ENCODE results near the gene IGSF8.

Gene IGSF8

DNA sequence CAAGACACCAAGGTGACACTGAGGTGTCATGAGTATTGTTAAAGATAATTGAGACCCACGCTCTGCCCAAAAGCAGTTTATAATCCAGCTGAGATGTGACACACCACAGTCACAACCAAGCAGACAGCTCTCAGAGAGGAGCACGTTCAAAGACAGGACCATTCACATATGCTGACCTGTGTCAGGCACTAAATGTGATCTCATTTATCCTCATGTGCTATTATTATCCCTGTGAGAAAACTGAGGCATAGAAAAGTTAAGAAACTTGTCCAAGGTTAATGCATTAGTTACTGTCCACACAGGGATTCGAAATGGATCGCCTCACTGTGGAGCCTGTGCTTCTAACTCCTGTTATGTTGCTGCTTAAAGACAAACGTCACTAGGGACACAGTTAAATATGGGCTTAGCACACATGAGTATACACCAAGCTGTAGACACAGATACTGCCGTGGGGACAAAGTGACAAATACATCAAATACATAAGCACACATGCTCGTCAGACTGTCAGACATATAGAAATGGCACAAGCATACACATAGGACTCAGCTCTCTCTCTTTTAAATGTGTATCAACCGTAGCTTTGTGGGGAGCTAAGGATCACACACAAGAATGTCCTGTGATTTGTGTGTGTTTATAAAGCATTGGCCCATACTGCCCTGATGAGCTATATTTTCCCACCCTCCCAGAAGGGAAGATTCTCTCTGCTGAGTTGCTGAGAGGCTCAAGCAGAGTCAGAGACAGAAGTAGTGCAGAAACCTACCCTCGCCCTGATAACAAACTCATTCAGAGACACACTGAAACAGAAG is 3.5 kb upstream of the IGSF8 start:
- peaks cover 3% of the 10 kb centered on the region for H3K27me3 ChIP-seq (replicated peaks)
- no peak overlapping the region for H3K4me3 ChIP-seq (ENCODE audit: low read depth, low read length)
- no peaks in the 10 kb centered on the region for H3K36me3 ChIP-seq (replicated peaks)
- in situ Hi-C loops (cut with HindIII; ENCODE audit: low pct_ligation_motif_present, low sequenced_read_pairs), result no loop called here
- no peak overlapping the region for H3K27ac ChIP-seq
- TF ChIP-seq, protein P1, sequence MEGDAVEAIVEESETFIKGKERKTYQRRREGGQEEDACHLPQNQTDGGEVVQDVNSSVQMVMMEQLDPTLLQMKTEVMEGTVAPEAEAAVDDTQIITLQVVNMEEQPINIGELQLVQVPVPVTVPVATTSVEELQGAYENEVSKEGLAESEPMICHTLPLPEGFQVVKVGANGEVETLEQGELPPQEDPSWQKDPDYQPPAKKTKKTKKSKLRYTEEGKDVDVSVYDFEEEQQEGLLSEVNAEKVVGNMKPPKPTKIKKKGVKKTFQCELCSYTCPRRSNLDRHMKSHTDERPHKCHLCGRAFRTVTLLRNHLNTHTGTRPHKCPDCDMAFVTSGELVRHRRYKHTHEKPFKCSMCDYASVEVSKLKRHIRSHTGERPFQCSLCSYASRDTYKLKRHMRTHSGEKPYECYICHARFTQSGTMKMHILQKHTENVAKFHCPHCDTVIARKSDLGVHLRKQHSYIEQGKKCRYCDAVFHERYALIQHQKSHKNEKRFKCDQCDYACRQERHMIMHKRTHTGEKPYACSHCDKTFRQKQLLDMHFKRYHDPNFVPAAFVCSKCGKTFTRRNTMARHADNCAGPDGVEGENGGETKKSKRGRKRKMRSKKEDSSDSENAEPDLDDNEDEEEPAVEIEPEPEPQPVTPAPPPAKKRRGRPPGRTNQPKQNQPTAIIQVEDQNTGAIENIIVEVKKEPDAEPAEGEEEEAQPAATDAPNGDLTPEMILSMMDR (IDR thresholded peaks at IDR 0.05; ENCODE audit: low read depth, low read length, missing control alignments), result no peak
- DNase-seq, result no peak

DNA sequence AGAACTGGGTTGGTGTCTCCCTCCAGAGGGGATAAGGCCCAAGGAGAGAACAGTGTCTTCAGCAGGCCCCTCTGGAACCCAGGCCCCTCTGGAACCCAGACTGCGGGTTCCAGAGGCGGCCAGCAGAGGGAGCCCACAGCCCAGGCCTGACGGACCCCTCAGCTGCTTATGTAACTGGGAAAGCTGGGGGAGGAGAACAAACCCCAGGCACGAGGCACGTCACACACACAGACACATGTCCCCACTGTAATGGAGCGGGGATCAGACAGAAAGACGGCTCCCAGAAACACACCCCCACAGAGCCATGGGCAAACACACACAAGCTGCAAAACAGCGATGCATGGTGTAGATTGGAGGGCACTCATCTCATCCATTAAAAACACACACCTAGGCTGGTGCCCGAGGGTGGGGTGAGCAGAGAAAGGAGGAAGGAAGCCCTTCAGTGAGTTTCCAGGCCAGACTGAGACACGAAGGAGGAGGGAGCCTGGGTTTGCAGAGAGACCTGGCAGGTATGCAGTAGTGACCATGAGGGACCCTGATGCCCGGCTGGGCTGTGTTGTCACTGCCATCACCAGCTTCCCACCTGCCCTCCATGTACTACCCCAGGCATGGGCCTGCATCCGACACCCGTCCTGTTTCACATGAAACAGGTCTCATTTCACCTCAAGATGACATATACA is 2.8 kb upstream of the IGSF8 start:
- Histone ChIP-seq H3K27me3 (replicated peaks) (peaks cover 3% of the 10 kb centered on the region), H3K36me3 (replicated peaks) (no peaks in the 10 kb centered on the region), H3K4me3 (ENCODE audit: low read depth, low read length) (no peak overlapping the region), H3K27ac (no peak overlapping the region)
- in situ Hi-C loops (cut with HindIII; ENCODE audit: low pct_ligation_motif_present, low sequenced_read_pairs), result no loop called here
- TF ChIP-seq, protein P1 (IDR thresholded peaks at IDR 0.05; ENCODE audit: low read depth, low read length, missing control alignments), result peak; percentile 97
- peak; percentile 54 for DNase-seq

DNA sequence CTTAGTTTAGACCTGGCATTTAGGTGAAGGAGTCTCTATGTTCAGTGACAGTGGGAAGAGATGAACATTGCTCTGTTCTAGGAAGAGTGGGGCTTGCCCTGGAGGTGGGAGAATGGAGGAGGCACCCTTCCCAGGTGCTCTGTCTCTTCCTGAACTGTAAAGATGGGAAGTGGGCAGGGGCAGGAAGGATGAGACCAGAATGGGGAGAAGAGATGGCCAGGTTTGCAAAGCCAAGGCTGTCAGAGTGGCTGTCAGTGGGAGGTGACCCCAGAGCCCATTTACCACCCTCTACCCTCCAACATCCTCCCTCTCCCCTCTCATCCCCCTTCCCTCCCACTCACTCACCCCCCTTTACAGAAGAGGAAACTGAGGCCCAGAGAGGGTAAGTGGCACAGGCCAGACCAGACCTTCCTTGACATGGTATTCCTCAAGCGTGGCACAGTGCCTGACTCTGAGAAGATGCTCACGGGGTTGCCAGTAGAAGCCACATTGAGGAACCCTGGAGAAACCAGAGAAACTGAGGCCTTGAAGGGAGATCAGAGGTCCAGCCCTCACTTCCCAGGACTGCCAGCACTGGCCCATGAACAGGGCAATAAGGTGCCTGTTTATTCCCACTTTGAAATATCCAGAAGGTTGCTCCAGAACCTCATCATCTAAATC is 1.4 kb upstream of the IGSF8 start:
- H3K4me3 ChIP-seq (ENCODE audit: low read depth, low read length), result no peak overlapping the region
- no peak for DNase-seq
- in situ Hi-C loops (cut with HindIII; ENCODE audit: low pct_ligation_motif_present, low sequenced_read_pairs), result no loop called here
- no peak overlapping the region for H3K27ac ChIP-seq
- H3K27me3 ChIP-seq (replicated peaks), result peaks cover 3% of the 10 kb centered on the region
- no peaks in the 10 kb centered on the region for H3K36me3 ChIP-seq (replicated peaks)
- TF ChIP-seq, protein P1 (IDR thresholded peaks at IDR 0.05; ENCODE audit: low read depth, low read length, missing control alignments), result no peak

DNA sequence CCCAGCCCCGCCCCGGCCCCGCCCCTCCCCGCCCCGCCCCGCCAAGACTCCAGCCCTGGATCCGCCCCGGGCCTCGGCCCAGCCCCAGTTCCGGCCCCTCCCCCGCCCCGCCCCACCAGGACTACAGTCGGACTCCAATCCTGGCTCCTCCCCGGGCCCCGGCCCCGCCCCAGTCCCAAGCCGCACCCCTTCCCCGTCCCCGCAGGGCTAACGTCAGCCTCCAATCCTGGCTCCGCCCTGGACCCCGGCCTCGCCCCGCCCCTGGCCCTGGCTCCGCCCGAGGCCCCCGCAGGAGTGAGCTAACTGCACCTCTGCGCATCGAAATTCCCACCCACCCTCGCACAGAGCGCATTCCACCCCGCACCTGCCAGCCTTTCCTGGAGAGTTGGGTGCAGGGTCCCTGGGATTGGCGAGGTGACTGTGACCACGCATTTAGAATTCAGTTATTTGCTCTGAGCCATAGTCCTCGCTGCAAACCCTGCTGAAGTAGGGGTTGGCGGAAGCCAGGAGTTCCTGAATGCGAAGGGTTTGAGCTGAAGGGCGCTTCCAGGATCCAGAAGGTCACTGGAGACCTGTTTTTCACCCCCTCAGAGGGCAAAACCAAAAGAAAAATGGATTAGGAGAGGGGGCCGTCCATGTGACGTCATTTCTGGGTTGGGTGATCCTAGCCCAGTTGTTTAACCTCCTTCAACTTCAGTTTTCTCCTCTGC is 588 bp upstream of the IGSF8 start:
- peaks cover 3% of the 10 kb centered on the region for H3K27me3 ChIP-seq (replicated peaks)
- H3K36me3 ChIP-seq (replicated peaks), result no peaks in the 10 kb centered on the region
- H3K4me3 ChIP-seq (ENCODE audit: low read depth, low read length), result peak overlapping the region; percentile 68
- TF ChIP-seq, protein P1 (IDR thresholded peaks at IDR 0.05; ENCODE audit: low read depth, low read length, missing control alignments), result no peak
- in situ Hi-C loops (cut with HindIII; ENCODE audit: low pct_ligation_motif_present, low sequenced_read_pairs), result no loop called here
- H3K27ac ChIP-seq, result no peak overlapping the region
- peak; percentile 90 for DNase-seq

DNA sequence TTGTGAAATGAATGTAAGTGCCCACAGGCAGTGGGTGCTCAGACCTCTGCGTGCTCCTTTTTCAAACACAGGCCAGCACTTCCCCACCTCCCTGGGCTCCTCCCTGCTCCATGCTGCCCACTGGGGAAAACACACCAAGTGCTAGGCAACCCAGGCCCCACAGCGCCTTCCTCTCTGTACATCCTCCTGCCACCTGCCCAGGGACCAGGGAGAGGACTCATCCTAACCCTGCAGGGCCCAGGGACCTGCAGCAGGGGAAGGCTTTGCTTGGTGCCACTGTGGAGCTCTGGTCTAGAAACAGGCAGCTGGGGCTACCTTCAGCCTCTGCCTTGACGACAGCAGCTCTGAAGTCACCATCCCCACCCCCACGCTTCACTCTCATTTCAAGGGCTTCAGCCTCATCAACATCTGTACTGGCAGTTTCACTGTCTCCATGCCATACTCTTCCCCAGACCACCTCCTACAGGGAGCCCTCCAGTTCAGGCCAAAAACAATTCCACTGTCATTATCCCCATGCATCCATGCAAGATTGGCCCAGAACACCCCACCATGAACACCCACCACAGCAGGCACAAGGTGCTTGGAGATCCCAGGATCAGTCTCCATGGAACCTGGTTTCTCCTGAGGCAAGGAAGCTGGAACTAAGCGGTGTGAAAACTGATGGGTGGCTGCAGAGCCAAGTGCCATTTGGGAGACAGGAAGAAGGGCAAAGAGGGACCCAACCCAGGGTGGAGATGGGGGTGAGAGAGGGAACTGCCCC is 1.1 kb downstream of the IGSF8 start:
- no peak for DNase-seq
- in situ Hi-C loops (cut with HindIII; ENCODE audit: low pct_ligation_motif_present, low sequenced_read_pairs), result no loop called here

More for the DNA sequence above, 1.1 kb downstream of the IGSF8 start:
- H3K27me3 ChIP-seq (replicated peaks), result no peaks in the 10 kb centered on the region
- TF ChIP-seq, protein P1 (IDR thresholded peaks at IDR 0.05; ENCODE audit: low read depth, low read length, missing control alignments), result no peak
- peak overlapping the region; percentile 68 for H3K4me3 ChIP-seq (ENCODE audit: low read depth, low read length)
- H3K27ac ChIP-seq, result no peak overlapping the region
- H3K36me3 ChIP-seq (replicated peaks), result no peaks in the 10 kb centered on the region

All from brain microvascular endothelial cell (primary cell).